Hepatocyte (in vitro differentiated cells): Measurements from ENCODE around the gene CORO7.

Experiments used
- CTCF ChIP-seq: fragments of 200-600 bp; sonication (generic); IDR thresholded peaks from 2 replicates; pipeline ENCODE4 v1.5.1; 2016; ENCODE audit warnings: antibody characterized with exemption, mild to moderate bottlenecking; ENCODE audit not compliant: poor library complexity
- EZH2 ChIP-seq: fragments of 200-600 bp; sonication (generic); IDR thresholded peaks from 2 replicates; pipeline ENCODE4 v1.6.1; 2016; ENCODE audit warnings: antibody characterized with exemption, mild to moderate bottlenecking, borderline replicate concordance

GRCh38 chr16:4316108-4316863 is 100.1 kb downstream of the CORO7 start:
- TF ChIP-seq EZH2, result no peak
- no peak for TF ChIP-seq CTCF
